ENCODE results near the gene FERMT2. TPM values are rescaled to one million over a fixed set of nuclear protein-coding genes. Genes with fewer than 3 reads are reported as not detected.
"Not testable (repeated sequence)": the region's sequence is repeated elsewhere in the genome, so short reads cannot be mapped to it uniquely, and the experiment has no call there.

FERMT2 gene
- total and polyA plus RNA-seq, 4 donors = 33.2 to 170 (median 66.6) TPM

GRCh38 chr14:52923902-52924575 lies 26.8 kb downstream of the FERMT2 start:
- Histone ChIP-seq H3K9me3 (ENCODE audit: control insufficient read depth in 4 of 4, insufficient read depth in 3 of 4, low read length in 3 of 4) (no peaks in the 10 kb centered on the region), H3K9ac (ENCODE audit: insufficient read depth in 1 of 2, low read length in 2 of 2) (no peak overlapping the region), H3K27ac (ENCODE audit: low read depth in 1 of 2, low read length in 1 of 2) (no peak overlapping the region), H3K4me3 (no peak overlapping the region), H3K36me3 (ENCODE audit: control insufficient read depth in 4 of 4, insufficient read depth in 4 of 4, low read length in 4 of 4) (peaks cover 0 to 2% (median 0%) of the 10 kb centered on the region in 4 donors), H3K27me3 (ENCODE audit: control insufficient read depth in 3 of 3, insufficient read depth in 3 of 3, low read length in 2 of 3) (no peaks in the 10 kb centered on the region), H3K4me1 (ENCODE audit: control insufficient read depth in 5 of 5, insufficient read depth in 5 of 5, low read length in 5 of 5) (peaks cover under 1 to 53% (median 18%) of the 10 kb centered on the region in 5 donors)
- WGBS, 2 donors = 70 to 96% methylated on average over 3 of the region's 3 CpGs
- DNase-seq (no peak), ATAC-seq (ENCODE audit: insufficient read depth, low FRiP score) (no peak)
- TF ChIP-seq CTCF (IDR thresholded peaks at IDR 0.05; ENCODE audit: control extremely low read depth, extremely low read depth) = no peak

GRCh38 chr14:52922656-52923055 lies 28.2 kb downstream of the FERMT2 start:
- WGBS, 2 donors = 80 to 84% methylated on average over 4 of the region's 4 CpGs
- Histone ChIP-seq H3K27ac (ENCODE audit: low read depth in 1 of 2, low read length in 1 of 2) (peak overlapping the region in 1 of 2 donors; percentile 35), H3K4me1 (ENCODE audit: control insufficient read depth in 5 of 5, insufficient read depth in 5 of 5, low read length in 5 of 5) (peaks cover 3 to 57% (median 22%) of the 10 kb centered on the region in 5 donors)

GRCh38 chr14:52922059-52922458 lies 28.8 kb downstream of the FERMT2 start:
- H3K4me3 ChIP-seq = no peak overlapping the region
- ATAC-seq (ENCODE audit: insufficient read depth, low FRiP score) = no peak
- H3K36me3 ChIP-seq (ENCODE audit: control insufficient read depth in 4 of 4, insufficient read depth in 4 of 4, low read length in 4 of 4) = peaks cover 0 to 7% (median 1%) of the 10 kb centered on the region in 4 donors
- no peaks in the 10 kb centered on the region for H3K9me3 ChIP-seq (ENCODE audit: control insufficient read depth in 4 of 4, insufficient read depth in 3 of 4, low read length in 3 of 4)
- TF ChIP-seq CTCF (IDR thresholded peaks at IDR 0.05; ENCODE audit: control extremely low read depth, extremely low read depth) = no peak
- H3K27ac ChIP-seq (ENCODE audit: low read depth in 1 of 2, low read length in 1 of 2) = peak overlapping the region; percentile 35 to 40
- H3K4me1 ChIP-seq (ENCODE audit: control insufficient read depth in 5 of 5, insufficient read depth in 5 of 5, low read length in 5 of 5) = peaks cover 5 to 60% (median 24%) of the 10 kb centered on the region in 5 donors
- no peaks in the 10 kb centered on the region for H3K27me3 ChIP-seq (ENCODE audit: control insufficient read depth in 3 of 3, insufficient read depth in 3 of 3, low read length in 2 of 3)
- DNase-seq = no peak
- H3K9ac ChIP-seq (ENCODE audit: insufficient read depth in 1 of 2, low read length in 2 of 2) = no peak overlapping the region

More at GRCh38 chr14:52922656-52923055, 28.2 kb downstream of the FERMT2 start:
- no peaks in the 10 kb centered on the region for H3K9me3 ChIP-seq (ENCODE audit: control insufficient read depth in 4 of 4, insufficient read depth in 3 of 4, low read length in 3 of 4)
- ATAC-seq (ENCODE audit: insufficient read depth, low FRiP score) = no peak
- no peak for DNase-seq
- H3K36me3 ChIP-seq (ENCODE audit: control insufficient read depth in 4 of 4, insufficient read depth in 4 of 4, low read length in 4 of 4) = peaks cover 0 to 2% (median under 1%) of the 10 kb centered on the region in 4 donors
- H3K27me3 ChIP-seq (ENCODE audit: control insufficient read depth in 3 of 3, insufficient read depth in 3 of 3, low read length in 2 of 3) = no peaks in the 10 kb centered on the region
- no peak overlapping the region for H3K4me3 ChIP-seq
- no peak for TF ChIP-seq CTCF (IDR thresholded peaks at IDR 0.05; ENCODE audit: control extremely low read depth, extremely low read depth)
- H3K9ac ChIP-seq (ENCODE audit: insufficient read depth in 1 of 2, low read length in 2 of 2) = no peak overlapping the region

GRCh38 chr14:52920411-52920810 lies 30.4 kb downstream of the FERMT2 start:
- DNase-seq; H3K4me3 ChIP-seq; H3K9me3 ChIP-seq (ENCODE audit: control insufficient read depth in 4 of 4, insufficient read depth in 3 of 4, low read length in 3 of 4); ATAC-seq (ENCODE audit: insufficient read depth, low FRiP score); H3K9ac ChIP-seq (ENCODE audit: insufficient read depth in 1 of 2, low read length in 2 of 2); H3K27me3 ChIP-seq (ENCODE audit: control insufficient read depth in 3 of 3, insufficient read depth in 3 of 3, low read length in 2 of 3): not testable (repeated sequence)
- Histone ChIP-seq H3K27ac (ENCODE audit: low read depth in 1 of 2, low read length in 1 of 2) (peak overlapping the region in 1 of 2 donors; percentile 39), H3K36me3 (ENCODE audit: control insufficient read depth in 4 of 4, insufficient read depth in 4 of 4, low read length in 4 of 4) (peaks cover 0 to 17% (median 4%) of the 10 kb centered on the region in 4 donors), H3K4me1 (ENCODE audit: control insufficient read depth in 5 of 5, insufficient read depth in 5 of 5, low read length in 5 of 5) (peaks cover 7 to 56% (median 21%) of the 10 kb centered on the region in 5 donors)
- WGBS, 2 donors = 88 to 89% methylated on average over 5 of the region's 5 CpGs
